NCI-H82 treated with DMSO at 0.1 percent for 48 hours (cell line): ENCODE measurements around the gene TBC1D3I.
"Not testable (repeated sequence)": the region's sequence is repeated elsewhere in the genome, so short reads cannot be mapped to it uniquely, and the experiment has no call there.

Source experiments
- DNase-seq: peaks from one replicate; lab custom pipeline; 2025; ENCODE audit not compliant: unreplicated experiment; lab: John Stamatoyannopoulos, UW

TBC1D3I gene

GRCh38 chr17:36207383-36207782 lies 57.0 kb downstream of the TBC1D3I start:
- not testable (repeated sequence) for DNase-seq

DNA sequence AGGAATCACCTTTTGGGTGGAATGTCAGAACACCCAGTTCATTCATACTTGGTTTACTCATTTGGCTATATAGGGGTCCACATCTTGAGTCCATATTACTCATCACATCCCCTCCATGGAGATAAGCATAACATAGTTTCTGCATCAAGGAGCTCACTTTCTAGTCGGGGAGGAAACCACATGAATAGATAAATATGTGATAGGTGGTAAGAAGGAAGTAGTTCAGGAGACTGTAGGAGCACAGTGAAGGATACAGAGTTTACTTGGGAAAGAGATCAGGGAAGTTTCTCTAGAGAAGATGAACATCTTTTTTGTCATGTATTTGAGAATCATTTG lies 57.9 kb downstream of the TBC1D3I start:
- not testable (repeated sequence) for DNase-seq

GRCh38 chr17:36205637-36206485 lies 58.5 kb downstream of the TBC1D3I start:
- DNase-seq = no peak

GRCh38 chr17:36204724-36205500 lies 59.5 kb downstream of the TBC1D3I start:
- no peak for DNase-seq
